Left ventricle myocardium inferior (tissue), 1 donor: ENCODE data around the gene SLC8B1. TPM values are rescaled to one million over a fixed set of nuclear protein-coding genes. Genes with fewer than 3 reads are reported as not detected.

Experiments
- DNase-seq: peaks from one replicate; pipeline ENCODE4 v3.0.0-alpha.2; 2020
- H3K27ac ChIP-seq: fragments of 200-600 bp; replicated peaks from 2 replicates; pipeline ENCODE4 v1.8.0; 2021
- H3K27me3 ChIP-seq: fragments of 200-600 bp; 2 replicates; pipeline ENCODE4 v1.8.0; 2021; ENCODE audit warnings: low read depth
- H3K36me3 ChIP-seq: fragments of 200-600 bp; 2 replicates; pipeline ENCODE4 v1.8.0; 2021
- H3K4me1 ChIP-seq: fragments of 200-600 bp; 2 replicates; pipeline ENCODE4 v1.8.0; 2021
- H3K4me3 ChIP-seq: fragments of 200-600 bp; 2 replicates; pipeline ENCODE4 v1.8.0; 2021; ENCODE audit warnings: mild to moderate bottlenecking, moderate library complexity
- H3K9me3 ChIP-seq: fragments of 200-600 bp; replicated peaks from 2 replicates; pipeline ENCODE4 v1.8.0; 2021
- CTCF ChIP-seq: fragments of 200-600 bp; IDR thresholded peaks from 2 replicates; pipeline ENCODE4 v1.8.0; 2021; ENCODE audit warnings: antibody characterized with exemption, mild to moderate bottlenecking, borderline replicate concordance
- intact Hi-C: fragments of 100-400 bp; cut with micrococcal nuclease; formaldehyde crosslinking; loops from one replicate; pipeline ENCODE4 v1.11.0; 2022
- total RNA-seq: library from RNA; stranded (reverse); fragmentation: NEBNext Ultra II Directional; extraction: Animal tissue kit (Norgen Biotek cat#: 25700); gene quantifications from one replicate; pipeline ENCODE4 v1.2.1, GENCODE V29; 2021
- donor health status: DM: no; HTN: yes; CAD: no; lungs with severe emphysema.

SLC8B1 gene
- total RNA-seq, 1 donor from 2014 or later: 9.2 TPM

GRCh38 chr12:113373969-113374368, 39.1 kb upstream of the SLC8B1 start:
- Histone ChIP-seq H3K9me3 (no peaks in the 10 kb centered on the region), H3K27me3 (no peaks in the 10 kb centered on the region), H3K36me3 (peaks cover 77% of the 10 kb centered on the region), H3K4me3 (no peak overlapping the region), H3K27ac (no peak overlapping the region), H3K4me1 (no peaks in the 10 kb centered on the region)
- TF ChIP-seq CTCF: no peak
- intact Hi-C loops: no loop called here
- DNase-seq: no peak

GRCh38 chr12:113373440-113373839, 38.5 kb upstream of the SLC8B1 start:
- Histone ChIP-seq H3K36me3 (peaks cover 73% of the 10 kb centered on the region), H3K4me1 (peaks cover under 1% of the 10 kb centered on the region), H3K4me3 (no peak overlapping the region), H3K9me3 (no peaks in the 10 kb centered on the region), H3K27ac (no peak overlapping the region), H3K27me3 (no peaks in the 10 kb centered on the region)
- intact Hi-C loops: no loop called here
- no peak for DNase-seq
- no peak for TF ChIP-seq CTCF

- DNase-seq: no peak
- H3K27ac ChIP-seq: no peak overlapping the region
- H3K27me3 ChIP-seq: no peaks in the 10 kb centered on the region
- intact Hi-C loops: no loop called here
- H3K4me1 ChIP-seq: peaks cover 11% of the 10 kb centered on the region
- no peaks in the 10 kb centered on the region for H3K9me3 ChIP-seq
- TF ChIP-seq CTCF: no peak
- H3K4me3 ChIP-seq: no peak overlapping the region
- H3K36me3 ChIP-seq: peaks cover 63% of the 10 kb centered on the region
These were observed 37.5 kb upstream of the SLC8B1 start for GRCh38 chr12:113372371-113372770.

- no peak for TF ChIP-seq CTCF
- peaks cover 17% of the 10 kb centered on the region for H3K4me1 ChIP-seq
- no peak for DNase-seq
- H3K9me3 ChIP-seq: no peaks in the 10 kb centered on the region
- H3K27me3 ChIP-seq: no peaks in the 10 kb centered on the region
- H3K27ac ChIP-seq: no peak overlapping the region
- H3K4me3 ChIP-seq: no peak overlapping the region
- peaks cover 57% of the 10 kb centered on the region for H3K36me3 ChIP-seq
- intact Hi-C loops: no loop called here
These were observed 36.9 kb upstream of the SLC8B1 start for GRCh38 chr12:113371808-113372207.

- intact Hi-C loops: no loop called here
- Histone ChIP-seq H3K4me3 (no peak overlapping the region), H3K27me3 (no peaks in the 10 kb centered on the region), H3K27ac (no peak overlapping the region), H3K4me1 (peaks cover 24% of the 10 kb centered on the region), H3K9me3 (no peaks in the 10 kb centered on the region), H3K36me3 (peaks cover 50% of the 10 kb centered on the region)
- TF ChIP-seq CTCF: no peak
- DNase-seq: no peak
These were observed 36.2 kb upstream of the SLC8B1 start for GRCh38 chr12:113370923-113371682.
